CD4-positive, alpha-beta memory T cell (primary cell): ENCODE results near the gene TXNRD2. TPM values are rescaled to one million over a fixed set of nuclear protein-coding genes. Genes with fewer than 3 reads are reported as not detected.

Source experiments
- CTCF ChIA-PET: fragments of 350-600 bp; sonication (Branson Sonifier 250); formaldehyde crosslinking; loops from one replicate; lab custom pipeline; 2021; ENCODE audit warnings: inconsistent platforms; ENCODE audit not compliant: partially characterized antibody; lab: Charles Lee
- POLR2A ChIA-PET: fragments of 350-600 bp; sonication (Branson Sonifier 250); formaldehyde crosslinking; loops from one replicate; lab custom pipeline; 2021; ENCODE audit not compliant: partially characterized antibody; lab: Charles Lee
- DNase-seq, 5 donors: peaks; one replicate each; pipeline versions ENCODE4 v3.0.0 to v3.0.0-alpha.2; 2020 to 2022; ENCODE audit warnings: mixed read lengths in 1 of 5
- H3K27ac ChIP-seq: one replicate; pipeline ENCODE4 v1.7.0; 2013; ENCODE audit warnings: low read depth, low read length
- H3K27me3 ChIP-seq: 2 replicates; pipeline ENCODE4 v1.7.0; 2013; ENCODE audit warnings: mild to moderate bottlenecking, low read length, moderate library complexity; ENCODE audit not compliant: insufficient read depth
- H3K36me3 ChIP-seq: 2 replicates; pipeline ENCODE4 v1.7.0; 2013; ENCODE audit warnings: mild to moderate bottlenecking, low read length, moderate library complexity; ENCODE audit not compliant: insufficient read depth
- H3K4me1 ChIP-seq: 2 replicates; pipeline ENCODE4 v1.7.0; 2013; ENCODE audit warnings: mild to moderate bottlenecking, low read length, moderate library complexity; ENCODE audit not compliant: insufficient read depth
- H3K4me3 ChIP-seq, 2 donors: one replicate each; pipeline ENCODE4 v1.7.0; 2013; ENCODE audit warnings: low read length in 2 of 2, mild to moderate bottlenecking in 1 of 2
- H3K9me3 ChIP-seq, 2 donors: one replicate each; pipeline ENCODE4 v1.7.0; 2013; ENCODE audit warnings: low read length in 2 of 2, control low read depth in 1 of 2; ENCODE audit not compliant: control insufficient read depth in 1 of 2
- H3K27ac Mint-ChIP-seq, 7 donors: one replicate each; pipeline ENCODE4 v1.8.0; 2020 to 2021; ENCODE audit warnings: mixed read lengths in 7 of 7, mild to moderate bottlenecking in 6 of 7, inconsistent platforms in 3 of 7, moderate library complexity in 3 of 7
- H3K27me3 Mint-ChIP-seq, 2 donors: one replicate each; pipeline ENCODE4 v1.8.0; 2020 to 2021; ENCODE audit warnings: mixed read lengths in 2 of 2
- H3K36me3 Mint-ChIP-seq, 2 donors: one replicate each; pipeline ENCODE4 v1.8.0; 2020 to 2021; ENCODE audit warnings: mixed read lengths in 2 of 2, inconsistent platforms in 1 of 2, mild to moderate bottlenecking in 1 of 2
- H3K4me1 Mint-ChIP-seq, 4 donors: one replicate each; pipeline ENCODE4 v1.8.0; 2020 to 2021; ENCODE audit warnings: mixed read lengths in 4 of 4, mild to moderate bottlenecking in 1 of 4
- H3K4me3 Mint-ChIP-seq, 8 donors: one replicate each; pipeline ENCODE4 v1.8.0; 2020 to 2021; ENCODE audit warnings: mixed read lengths in 8 of 8, mild to moderate bottlenecking in 7 of 8, moderate library complexity in 6 of 8, inconsistent platforms in 3 of 8
- H3K9me3 Mint-ChIP-seq, 8 donors: one replicate each; pipeline ENCODE4 v1.8.0; 2020 to 2021; ENCODE audit warnings: mixed read lengths in 8 of 8, mild to moderate bottlenecking in 5 of 8, inconsistent platforms in 3 of 8, moderate library complexity in 1 of 8
- intact Hi-C: fragments of 100-400 bp; cut with micrococcal nuclease; formaldehyde crosslinking; loops from one replicate; pipeline ENCODE4 v1.15.1; 2023
- polyA plus RNA-seq, 2 donors: library from polyadenylated mRNA; unstranded; fragments of 300-500 nt; fragmentation: Illumina TruSeq; gene quantifications; one replicate each; pipeline ENCODE4 v1.2.3, GENCODE V29; 2021
- total RNA-seq, 2 experiments: library from RNA; stranded (reverse); gene quantifications; one replicate each; pipeline ENCODE4 v1.2.3, GENCODE V29; 2021

TXNRD2 gene
- total and polyA plus RNA-seq, 4 experiments from 2014 or later = 8.5 to 35.9 (median 22.7) TPM

DNA sequence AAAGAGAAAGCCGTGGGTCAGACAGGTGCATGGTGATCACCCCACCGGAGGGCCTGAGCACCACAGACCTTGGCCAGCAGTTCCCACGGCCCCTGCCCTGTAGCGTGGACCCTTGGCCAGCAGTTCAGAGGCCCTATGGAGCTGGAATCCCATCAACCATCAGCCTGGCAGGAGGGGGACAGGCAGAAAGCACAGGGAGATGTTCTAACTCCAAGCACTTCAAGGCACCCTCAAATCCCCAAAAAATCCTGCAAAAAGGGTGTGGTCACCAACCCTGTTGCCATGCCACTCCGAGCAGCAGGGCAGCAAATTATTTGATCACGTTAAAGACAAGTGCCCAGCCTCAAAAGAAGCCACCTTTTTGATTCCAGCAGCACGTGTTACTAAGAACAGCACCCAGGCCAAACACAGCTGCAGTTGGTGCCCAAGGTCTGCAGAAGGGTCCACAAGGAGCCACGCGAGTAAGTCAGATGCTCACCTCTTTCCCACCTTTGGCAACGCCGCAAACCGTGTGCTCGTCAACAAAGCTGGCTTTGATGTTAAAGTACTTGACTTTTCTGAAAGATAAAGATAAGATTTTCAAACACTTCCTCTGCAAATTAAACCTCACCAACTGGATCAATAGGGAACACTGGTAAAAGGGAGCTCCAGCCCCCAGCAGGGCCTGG is 26.2 kb downstream of the TXNRD2 start:
- ChIA-PET POLR2A (no interaction called here), CTCF (interaction anchor here (1.3 to 5.9 kb wide), 2 partner anchors 159 to 184 kb away, joined by 5 to 100 read pairs; no protein-coding TSS in a partner anchor)
- Mint-ChIP-seq H3K9me3 (peaks cover 0 to 3% (median 0%) of the 10 kb centered on the region in 8 donors), H3K36me3 (peaks cover 34 to 39% of the 10 kb centered on the region in 2 donors), H3K4me1 (no peaks in the 10 kb centered on the region), H3K27ac (no peak overlapping the region), H3K4me3 (no peak overlapping the region), H3K27me3 (no peaks in the 10 kb centered on the region)
- no peak for DNase-seq
- intact Hi-C loops = no loop called here
- Histone ChIP-seq H3K27ac (no peak overlapping the region), H3K4me3 (no peak overlapping the region), H3K27me3 (no peaks in the 10 kb centered on the region), H3K4me1 (no peaks in the 10 kb centered on the region), H3K36me3 (peaks cover 50% of the 10 kb centered on the region), H3K9me3 (no peaks in the 10 kb centered on the region)

GRCh38 chr22:19914201-19914943 is 27.2 kb downstream of the TXNRD2 start:
- DNase-seq = no peak
- H3K27ac Mint-ChIP-seq = peak overlapping the region in 1 of 7 donors; percentile 74
- H3K9me3 ChIP-seq = no peaks in the 10 kb centered on the region
- H3K4me3 ChIP-seq = no peak overlapping the region
- ChIA-PET POLR2A (no interaction called here), CTCF (interaction anchor here (0.9 to 5.9 kb wide), 4 partner anchors 28 to 183 kb away, joined by 3 to 100 read pairs (median 32); no protein-coding TSS in a partner anchor)
- no peaks in the 10 kb centered on the region for H3K27me3 ChIP-seq
- peaks cover 2 to 6% (median 5%) of the 10 kb centered on the region in 4 donors for H3K4me1 Mint-ChIP-seq
- H3K36me3 ChIP-seq = peaks cover 47% of the 10 kb centered on the region
- H3K27me3 Mint-ChIP-seq = no peaks in the 10 kb centered on the region
- peaks cover 6% of the 10 kb centered on the region for H3K4me1 ChIP-seq
- H3K9me3 Mint-ChIP-seq = peaks cover 0 to 6% (median 0%) of the 10 kb centered on the region in 8 donors
- H3K36me3 Mint-ChIP-seq = peaks cover 38 to 46% of the 10 kb centered on the region in 2 donors
- intact Hi-C loops = no loop called here
- H3K27ac ChIP-seq = no peak overlapping the region
- H3K4me3 Mint-ChIP-seq = peak overlapping the region in 1 of 8 donors; percentile 64

DNA sequence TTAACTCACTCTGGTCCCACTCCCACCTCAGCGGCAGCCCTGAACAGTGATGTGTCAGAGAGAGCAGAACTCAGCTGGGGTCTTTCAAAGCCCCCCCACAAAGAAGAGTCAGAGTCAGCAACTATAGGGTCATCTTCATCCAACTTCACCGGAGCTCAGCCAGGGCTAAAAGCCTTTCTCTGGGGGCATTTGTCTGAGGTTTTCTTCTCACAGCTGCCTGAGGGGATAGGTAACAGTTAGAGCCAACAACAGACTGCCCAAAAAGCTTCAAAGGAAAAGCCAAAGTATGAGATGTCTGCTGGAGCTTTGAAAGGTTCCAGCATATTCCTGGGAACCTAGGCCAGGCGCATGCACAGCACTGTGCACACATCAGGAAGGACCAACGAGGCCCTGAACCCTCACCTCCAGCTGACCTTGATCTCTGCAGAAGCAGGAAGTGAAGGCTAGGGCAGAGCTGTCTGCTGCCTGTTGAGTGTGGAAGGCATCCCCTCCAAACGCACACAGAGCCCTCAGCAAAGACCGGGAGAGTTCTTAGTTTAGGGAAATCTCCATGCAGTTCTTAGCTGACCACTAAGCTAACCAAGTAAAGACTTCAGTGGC is 28.2 kb downstream of the TXNRD2 start:
- DNase-seq = no peak
- ChIA-PET POLR2A (interaction anchor here (0.8 to 1.5 kb wide), 2 partner anchors 168 to 183 kb away, joined by 3 to 5 read pairs; no protein-coding TSS in a partner anchor), CTCF (interaction anchor here (0.6 to 5.9 kb wide), 5 partner anchors 27 to 182 kb away, joined by 3 to 100 read pairs (median 3); no protein-coding TSS in a partner anchor)
- Histone ChIP-seq H3K36me3 (peaks cover 43% of the 10 kb centered on the region), H3K9me3 (no peaks in the 10 kb centered on the region), H3K27ac (no peak overlapping the region), H3K4me1 (peaks cover 7% of the 10 kb centered on the region), H3K4me3 (no peak overlapping the region), H3K27me3 (no peaks in the 10 kb centered on the region)
- intact Hi-C loops = no loop called here
- H3K27ac Mint-ChIP-seq = no peak overlapping the region
- H3K4me1 Mint-ChIP-seq = peaks cover 2 to 6% (median 5%) of the 10 kb centered on the region in 4 donors
- H3K9me3 Mint-ChIP-seq = peaks cover 0 to 6% (median 0%) of the 10 kb centered on the region in 8 donors
- H3K4me3 Mint-ChIP-seq = no peak overlapping the region
- H3K27me3 Mint-ChIP-seq = no peaks in the 10 kb centered on the region
- peaks cover 39 to 48% of the 10 kb centered on the region in 2 donors for H3K36me3 Mint-ChIP-seq

- Histone ChIP-seq H3K4me1 (peaks cover 7% of the 10 kb centered on the region), H3K4me3 (no peak overlapping the region), H3K27ac (no peak overlapping the region), H3K9me3 (no peaks in the 10 kb centered on the region), H3K36me3 (peaks cover 33% of the 10 kb centered on the region), H3K27me3 (no peaks in the 10 kb centered on the region)
- Mint-ChIP-seq H3K4me3 (no peak overlapping the region), H3K36me3 (peaks cover 41 to 47% of the 10 kb centered on the region in 2 donors), H3K9me3 (peaks cover 0 to 6% (median 0%) of the 10 kb centered on the region in 8 donors), H3K27ac (no peak overlapping the region), H3K27me3 (no peaks in the 10 kb centered on the region), H3K4me1 (peaks cover 2 to 6% (median 5%) of the 10 kb centered on the region in 4 donors)
- ChIA-PET CTCF (interaction anchor here (0.6 to 5.9 kb wide), 4 partner anchors 36 to 181 kb away, joined by 3 to 100 read pairs (median 34); no protein-coding TSS in a partner anchor), POLR2A (interaction anchor here (1.5 kb wide), 1 partner anchor 182 kb away, joined by 5 read pairs; no protein-coding TSS in a partner anchor)
- DNase-seq = no peak
- intact Hi-C loops = no loop called here
Measured at GRCh38 chr22:19912271-19912999, 29.2 kb downstream of the TXNRD2 start.

GRCh38 chr22:19911540-19912270 is 29.9 kb downstream of the TXNRD2 start:
- ChIA-PET CTCF (interaction anchor here (1.1 to 5.9 kb wide), 6 partner anchors 14 to 180 kb away, joined by 3 to 100 read pairs (median 9); no protein-coding TSS in a partner anchor), POLR2A (no interaction called here)
- Histone ChIP-seq H3K4me1 (peaks cover 7% of the 10 kb centered on the region), H3K4me3 (no peak overlapping the region), H3K27me3 (no peaks in the 10 kb centered on the region), H3K27ac (no peak overlapping the region), H3K36me3 (peaks cover 29% of the 10 kb centered on the region), H3K9me3 (no peaks in the 10 kb centered on the region)
- H3K27ac Mint-ChIP-seq = peak overlapping the region in 1 of 7 donors; percentile 19
- DNase-seq = no peak
- H3K4me3 Mint-ChIP-seq = no peak overlapping the region
- H3K9me3 Mint-ChIP-seq = peaks cover 0 to 6% (median 0%) of the 10 kb centered on the region in 8 donors
- peaks cover 39 to 43% of the 10 kb centered on the region in 2 donors for H3K36me3 Mint-ChIP-seq
- no peaks in the 10 kb centered on the region for H3K27me3 Mint-ChIP-seq
- intact Hi-C loops = no loop called here
- peaks cover 2 to 6% (median 5%) of the 10 kb centered on the region in 4 donors for H3K4me1 Mint-ChIP-seq

DNA sequence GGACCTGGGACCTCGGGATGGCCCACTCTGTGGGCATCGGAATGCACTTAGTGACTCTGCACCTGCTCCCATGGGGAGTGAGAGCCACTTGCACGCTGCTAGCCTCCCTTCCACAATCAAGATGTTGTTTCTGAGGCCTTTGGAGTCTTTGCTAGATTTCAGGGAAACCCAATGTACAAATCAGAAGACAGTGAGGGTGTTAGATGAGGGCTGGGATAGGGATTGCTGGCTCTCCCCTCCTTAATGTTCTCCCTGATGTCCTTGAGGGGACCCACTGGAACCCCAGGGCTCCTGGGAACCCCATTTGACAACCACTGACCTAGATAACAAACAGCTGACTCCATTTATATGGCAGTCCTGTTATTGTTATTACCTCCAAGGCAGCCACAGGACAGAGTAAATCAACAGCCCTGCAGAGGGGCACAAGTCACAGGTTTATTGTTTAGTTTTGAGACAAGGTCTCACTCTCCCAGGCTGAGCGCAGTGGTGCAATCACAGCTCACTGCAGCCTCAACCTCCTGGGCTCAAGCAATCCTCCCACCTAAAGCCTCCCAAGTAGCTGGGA is 31.4 kb downstream of the TXNRD2 start:
- no peaks in the 10 kb centered on the region for H3K27me3 ChIP-seq
- no peak overlapping the region for H3K4me3 ChIP-seq
- H3K4me1 ChIP-seq = peaks cover 7% of the 10 kb centered on the region
- intact Hi-C loops = loop anchor here (1.0 kb wide), 3 partner anchors 37 to 180 kb away; no protein-coding TSS in a partner anchor
- DNase-seq = no peak
- Mint-ChIP-seq H3K9me3 (peaks cover 0 to 6% (median 0%) of the 10 kb centered on the region in 8 donors), H3K27ac (peak overlapping the region in 2 of 7 donors; percentile 36 to 90), H3K36me3 (peaks cover 37 to 41% of the 10 kb centered on the region in 2 donors), H3K27me3 (no peaks in the 10 kb centered on the region), H3K4me1 (peaks cover 2 to 6% (median 5%) of the 10 kb centered on the region in 4 donors), H3K4me3 (no peak overlapping the region)
- H3K36me3 ChIP-seq = peaks cover 21% of the 10 kb centered on the region
- ChIA-PET CTCF (interaction anchor here (0.6 to 5.9 kb wide), 17 partner anchors 8 to 199 kb away, joined by 3 to 100 read pairs (median 5); no protein-coding TSS in a partner anchor), POLR2A (interaction anchor here (0.7 to 1.4 kb wide), 5 partner anchors 13 to 180 kb away, joined by 3 to 8 read pairs (median 6); no protein-coding TSS in a partner anchor)
- no peaks in the 10 kb centered on the region for H3K9me3 ChIP-seq
- no peak overlapping the region for H3K27ac ChIP-seq
